Uterus (tissue), 2 donors: ENCODE measurements around the gene ATP2C2.

Experiments
- POLR2A ChIP-seq, 2 donors: fragments of 450-650 bp; IDR thresholded peaks; one replicate each; pipeline ENCODE4 v1.6.1; 2016; ENCODE audit warnings: antibody characterized with exemption in 2 of 2, mild to moderate bottlenecking in 1 of 2, moderate library complexity in 1 of 2
- TF ChIP-seq, protein P1 (sequence below), 4 experiments: fragments of 200-600 bp in 2 of 4; fragments of 450-650 bp in 2 of 4; sonication (generic) in 2 of 4; IDR thresholded peaks; one replicate each; pipeline ENCODE4 v1.5.1; 2016 to 2019; ENCODE audit warnings: antibody characterized with exemption in 4 of 4, mild to moderate bottlenecking in 2 of 4, moderate library complexity in 1 of 4

DNA sequence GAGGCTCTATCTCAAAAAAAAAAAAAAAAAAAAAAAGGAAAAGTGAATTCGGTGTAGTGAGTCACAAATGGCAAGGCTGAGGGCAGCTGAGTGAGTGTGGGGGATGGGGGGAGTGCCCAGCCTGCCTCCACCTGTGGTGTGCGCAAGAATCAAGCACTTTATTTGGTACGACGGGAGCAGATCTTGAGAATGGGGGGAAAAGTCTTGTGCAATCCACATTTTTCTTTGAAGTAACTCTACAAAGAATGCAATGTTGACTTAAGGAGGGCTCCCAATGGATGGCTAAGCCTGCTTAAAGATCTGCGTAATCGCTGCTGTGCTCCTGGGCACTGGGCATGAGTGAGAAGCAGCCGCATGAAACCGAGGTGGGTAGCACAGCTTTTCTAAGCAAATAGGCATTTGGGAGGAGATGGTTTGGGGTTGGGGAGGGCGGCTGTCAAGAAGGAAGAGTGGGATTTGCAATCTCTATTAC is 28.2 kb downstream of the ATP2C2 start:
- TF ChIP-seq, protein P1, sequence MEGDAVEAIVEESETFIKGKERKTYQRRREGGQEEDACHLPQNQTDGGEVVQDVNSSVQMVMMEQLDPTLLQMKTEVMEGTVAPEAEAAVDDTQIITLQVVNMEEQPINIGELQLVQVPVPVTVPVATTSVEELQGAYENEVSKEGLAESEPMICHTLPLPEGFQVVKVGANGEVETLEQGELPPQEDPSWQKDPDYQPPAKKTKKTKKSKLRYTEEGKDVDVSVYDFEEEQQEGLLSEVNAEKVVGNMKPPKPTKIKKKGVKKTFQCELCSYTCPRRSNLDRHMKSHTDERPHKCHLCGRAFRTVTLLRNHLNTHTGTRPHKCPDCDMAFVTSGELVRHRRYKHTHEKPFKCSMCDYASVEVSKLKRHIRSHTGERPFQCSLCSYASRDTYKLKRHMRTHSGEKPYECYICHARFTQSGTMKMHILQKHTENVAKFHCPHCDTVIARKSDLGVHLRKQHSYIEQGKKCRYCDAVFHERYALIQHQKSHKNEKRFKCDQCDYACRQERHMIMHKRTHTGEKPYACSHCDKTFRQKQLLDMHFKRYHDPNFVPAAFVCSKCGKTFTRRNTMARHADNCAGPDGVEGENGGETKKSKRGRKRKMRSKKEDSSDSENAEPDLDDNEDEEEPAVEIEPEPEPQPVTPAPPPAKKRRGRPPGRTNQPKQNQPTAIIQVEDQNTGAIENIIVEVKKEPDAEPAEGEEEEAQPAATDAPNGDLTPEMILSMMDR (IDR thresholded peaks at IDR 0.05) = no peak
- TF ChIP-seq POLR2A (IDR thresholded peaks at IDR 0.05) = no peak
